ENCODE measurements around the gene MAFB. TPM values are rescaled to one million over a fixed set of nuclear protein-coding genes. Genes with fewer than 3 reads are reported as not detected.

Gene MAFB
- total RNA-seq, 1 donor from 2014 or later = 31.9 TPM

GRCh38 chr20:40635971-40636370, 53.1 kb downstream of the MAFB start:
- Mint-ChIP-seq H3K9me3 (ENCODE audit: unreplicated experiment) (no peaks in the 10 kb centered on the region), H3K4me3 (ENCODE audit: unreplicated experiment) (no peak overlapping the region), H3K4me1 (ENCODE audit: unreplicated experiment) (no peaks in the 10 kb centered on the region), H3K27me3 (ENCODE audit: unreplicated experiment) (peaks cover 32% of the 10 kb centered on the region), H3K27ac (ENCODE audit: unreplicated experiment) (no peak overlapping the region), H3K36me3 (ENCODE audit: unreplicated experiment) (no peaks in the 10 kb centered on the region)
- DNase-seq (ENCODE audit: extremely low spot score, unreplicated experiment) = no peak
- TF ChIP-seq, protein P1, sequence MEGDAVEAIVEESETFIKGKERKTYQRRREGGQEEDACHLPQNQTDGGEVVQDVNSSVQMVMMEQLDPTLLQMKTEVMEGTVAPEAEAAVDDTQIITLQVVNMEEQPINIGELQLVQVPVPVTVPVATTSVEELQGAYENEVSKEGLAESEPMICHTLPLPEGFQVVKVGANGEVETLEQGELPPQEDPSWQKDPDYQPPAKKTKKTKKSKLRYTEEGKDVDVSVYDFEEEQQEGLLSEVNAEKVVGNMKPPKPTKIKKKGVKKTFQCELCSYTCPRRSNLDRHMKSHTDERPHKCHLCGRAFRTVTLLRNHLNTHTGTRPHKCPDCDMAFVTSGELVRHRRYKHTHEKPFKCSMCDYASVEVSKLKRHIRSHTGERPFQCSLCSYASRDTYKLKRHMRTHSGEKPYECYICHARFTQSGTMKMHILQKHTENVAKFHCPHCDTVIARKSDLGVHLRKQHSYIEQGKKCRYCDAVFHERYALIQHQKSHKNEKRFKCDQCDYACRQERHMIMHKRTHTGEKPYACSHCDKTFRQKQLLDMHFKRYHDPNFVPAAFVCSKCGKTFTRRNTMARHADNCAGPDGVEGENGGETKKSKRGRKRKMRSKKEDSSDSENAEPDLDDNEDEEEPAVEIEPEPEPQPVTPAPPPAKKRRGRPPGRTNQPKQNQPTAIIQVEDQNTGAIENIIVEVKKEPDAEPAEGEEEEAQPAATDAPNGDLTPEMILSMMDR (IDR thresholded peaks at IDR 0.05) = no peak

Data from osteocyte (in vitro differentiated cells).